WTC11 (cell line): Measurements from ENCODE around the gene NMBR.

ENCODE experiments used
- ESRRA ChIP-seq: sonication (generic); formaldehyde crosslinking; IDR thresholded peaks from 2 replicates; pipeline ENCODE4 v1.8.1; 2022; ENCODE audit warnings: mild to moderate bottlenecking, missing genetic modification reagents, borderline replicate concordance
- FOXJ3 ChIP-seq: sonication (generic); formaldehyde crosslinking; IDR thresholded peaks from 2 replicates; pipeline ENCODE4 v1.9.0; 2021; ENCODE audit warnings: missing genetic modification reagents, mild to moderate bottlenecking, borderline replicate concordance
- JUN ChIP-seq: sonication (generic); formaldehyde crosslinking; IDR thresholded peaks from 2 replicates; pipeline ENCODE4 v1.8.0; 2023; ENCODE audit warnings: mild to moderate bottlenecking, missing genetic modification reagents
- NFE2L1 ChIP-seq: sonication (generic); formaldehyde crosslinking; IDR thresholded peaks from 2 replicates; pipeline ENCODE4 v1.8.1; 2023; ENCODE audit warnings: missing genetic modification reagents
- TF ChIP-seq, protein P1 (sequence below): fragments of 200-600 bp; IDR thresholded peaks from 2 replicates; pipeline ENCODE4 v1.8.0; 2022; ENCODE audit warnings: antibody characterized with exemption
- TF ChIP-seq, protein P2 (sequence below): sonication (generic); formaldehyde crosslinking; IDR thresholded peaks from 2 replicates; pipeline ENCODE4 v1.8.1; 2022; ENCODE audit warnings: missing genetic modification reagents, borderline replicate concordance
- TF ChIP-seq, protein P3 (sequence below): sonication (generic); formaldehyde crosslinking; IDR thresholded peaks from 2 replicates; pipeline ENCODE4 v1.8.0; 2022; ENCODE audit warnings: mild to moderate bottlenecking, missing genetic modification reagents
- TF ChIP-seq, protein P4 (sequence below): sonication (generic); formaldehyde crosslinking; IDR thresholded peaks from 2 replicates; pipeline ENCODE4 v1.8.1; 2023; ENCODE audit warnings: mild to moderate bottlenecking, missing genetic modification reagents, moderate library complexity
- TF ChIP-seq, protein P5 (sequence below): sonication (generic); formaldehyde crosslinking; IDR thresholded peaks from 2 replicates; pipeline ENCODE4 v1.8.1; 2022; ENCODE audit warnings: low read depth, missing genetic modification reagents, borderline replicate concordance
- TF ChIP-seq, protein P6 (sequence below): sonication (generic); formaldehyde crosslinking; IDR thresholded peaks from 2 replicates; pipeline ENCODE4 v1.8.1; 2023; ENCODE audit warnings: mild to moderate bottlenecking, missing genetic modification reagents, moderate library complexity
- TF ChIP-seq, protein P7 (sequence below): sonication (generic); formaldehyde crosslinking; IDR thresholded peaks from 2 replicates; pipeline ENCODE4 v1.8.0; 2022; ENCODE audit warnings: mild to moderate bottlenecking, missing genetic modification reagents

DNA sequence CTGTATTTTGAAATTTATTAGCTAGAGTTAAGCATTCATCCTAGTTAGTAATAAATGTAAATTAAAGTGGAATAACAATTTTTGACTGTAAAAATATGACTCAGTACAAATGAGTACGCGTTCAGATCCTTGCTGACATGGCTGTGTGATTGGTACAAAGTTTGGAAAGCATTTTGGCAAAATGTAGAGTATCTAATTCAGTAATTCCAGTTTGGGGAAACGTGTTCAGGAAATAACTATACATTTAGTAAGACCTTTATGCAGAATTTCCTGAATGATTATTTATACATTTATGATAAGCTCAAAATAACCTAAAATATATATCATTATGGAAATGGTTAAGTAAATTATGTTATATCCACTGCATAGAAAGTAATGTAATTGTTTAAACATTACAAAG lies 8.2 kb upstream of the NMBR start:
- TF ChIP-seq, protein P1, sequence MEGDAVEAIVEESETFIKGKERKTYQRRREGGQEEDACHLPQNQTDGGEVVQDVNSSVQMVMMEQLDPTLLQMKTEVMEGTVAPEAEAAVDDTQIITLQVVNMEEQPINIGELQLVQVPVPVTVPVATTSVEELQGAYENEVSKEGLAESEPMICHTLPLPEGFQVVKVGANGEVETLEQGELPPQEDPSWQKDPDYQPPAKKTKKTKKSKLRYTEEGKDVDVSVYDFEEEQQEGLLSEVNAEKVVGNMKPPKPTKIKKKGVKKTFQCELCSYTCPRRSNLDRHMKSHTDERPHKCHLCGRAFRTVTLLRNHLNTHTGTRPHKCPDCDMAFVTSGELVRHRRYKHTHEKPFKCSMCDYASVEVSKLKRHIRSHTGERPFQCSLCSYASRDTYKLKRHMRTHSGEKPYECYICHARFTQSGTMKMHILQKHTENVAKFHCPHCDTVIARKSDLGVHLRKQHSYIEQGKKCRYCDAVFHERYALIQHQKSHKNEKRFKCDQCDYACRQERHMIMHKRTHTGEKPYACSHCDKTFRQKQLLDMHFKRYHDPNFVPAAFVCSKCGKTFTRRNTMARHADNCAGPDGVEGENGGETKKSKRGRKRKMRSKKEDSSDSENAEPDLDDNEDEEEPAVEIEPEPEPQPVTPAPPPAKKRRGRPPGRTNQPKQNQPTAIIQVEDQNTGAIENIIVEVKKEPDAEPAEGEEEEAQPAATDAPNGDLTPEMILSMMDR = no peak
- TF ChIP-seq, protein P2, sequence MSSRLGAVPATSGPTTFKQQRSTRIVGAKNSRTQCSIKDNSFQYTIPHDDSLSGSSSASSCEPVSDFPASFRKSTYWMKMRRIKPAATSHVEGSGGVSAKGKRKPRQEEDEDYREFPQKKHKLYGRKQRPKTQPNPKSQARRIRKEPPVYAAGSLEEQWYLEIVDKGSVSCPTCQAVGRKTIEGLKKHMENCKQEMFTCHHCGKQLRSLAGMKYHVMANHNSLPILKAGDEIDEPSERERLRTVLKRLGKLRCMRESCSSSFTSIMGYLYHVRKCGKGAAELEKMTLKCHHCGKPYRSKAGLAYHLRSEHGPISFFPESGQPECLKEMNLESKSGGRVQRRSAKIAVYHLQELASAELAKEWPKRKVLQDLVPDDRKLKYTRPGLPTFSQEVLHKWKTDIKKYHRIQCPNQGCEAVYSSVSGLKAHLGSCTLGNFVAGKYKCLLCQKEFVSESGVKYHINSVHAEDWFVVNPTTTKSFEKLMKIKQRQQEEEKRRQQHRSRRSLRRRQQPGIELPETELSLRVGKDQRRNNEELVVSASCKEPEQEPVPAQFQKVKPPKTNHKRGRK = no peak
- TF ChIP-seq, protein P3, sequence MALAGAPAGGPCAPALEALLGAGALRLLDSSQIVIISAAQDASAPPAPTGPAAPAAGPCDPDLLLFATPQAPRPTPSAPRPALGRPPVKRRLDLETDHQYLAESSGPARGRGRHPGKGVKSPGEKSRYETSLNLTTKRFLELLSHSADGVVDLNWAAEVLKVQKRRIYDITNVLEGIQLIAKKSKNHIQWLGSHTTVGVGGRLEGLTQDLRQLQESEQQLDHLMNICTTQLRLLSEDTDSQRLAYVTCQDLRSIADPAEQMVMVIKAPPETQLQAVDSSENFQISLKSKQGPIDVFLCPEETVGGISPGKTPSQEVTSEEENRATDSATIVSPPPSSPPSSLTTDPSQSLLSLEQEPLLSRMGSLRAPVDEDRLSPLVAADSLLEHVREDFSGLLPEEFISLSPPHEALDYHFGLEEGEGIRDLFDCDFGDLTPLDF (CRISPR knock-in tag) = no peak
- TF ChIP-seq, protein P4, sequence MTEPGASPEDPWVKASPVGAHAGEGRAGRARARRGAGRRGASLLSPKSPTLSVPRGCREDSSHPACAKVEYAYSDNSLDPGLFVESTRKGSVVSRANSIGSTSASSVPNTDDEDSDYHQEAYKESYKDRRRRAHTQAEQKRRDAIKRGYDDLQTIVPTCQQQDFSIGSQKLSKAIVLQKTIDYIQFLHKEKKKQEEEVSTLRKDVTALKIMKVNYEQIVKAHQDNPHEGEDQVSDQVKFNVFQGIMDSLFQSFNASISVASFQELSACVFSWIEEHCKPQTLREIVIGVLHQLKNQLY (CRISPR knock-in tag) = no peak
- TF ChIP-seq NFE2L1 (CRISPR knock-in tag) = no peak
- TF ChIP-seq, protein P5, sequence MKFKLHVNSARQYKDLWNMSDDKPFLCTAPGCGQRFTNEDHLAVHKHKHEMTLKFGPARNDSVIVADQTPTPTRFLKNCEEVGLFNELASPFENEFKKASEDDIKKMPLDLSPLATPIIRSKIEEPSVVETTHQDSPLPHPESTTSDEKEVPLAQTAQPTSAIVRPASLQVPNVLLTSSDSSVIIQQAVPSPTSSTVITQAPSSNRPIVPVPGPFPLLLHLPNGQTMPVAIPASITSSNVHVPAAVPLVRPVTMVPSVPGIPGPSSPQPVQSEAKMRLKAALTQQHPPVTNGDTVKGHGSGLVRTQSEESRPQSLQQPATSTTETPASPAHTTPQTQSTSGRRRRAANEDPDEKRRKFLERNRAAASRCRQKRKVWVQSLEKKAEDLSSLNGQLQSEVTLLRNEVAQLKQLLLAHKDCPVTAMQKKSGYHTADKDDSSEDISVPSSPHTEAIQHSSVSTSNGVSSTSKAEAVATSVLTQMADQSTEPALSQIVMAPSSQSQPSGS (CRISPR knock-in tag) = no peak
- TF ChIP-seq, protein P6, sequence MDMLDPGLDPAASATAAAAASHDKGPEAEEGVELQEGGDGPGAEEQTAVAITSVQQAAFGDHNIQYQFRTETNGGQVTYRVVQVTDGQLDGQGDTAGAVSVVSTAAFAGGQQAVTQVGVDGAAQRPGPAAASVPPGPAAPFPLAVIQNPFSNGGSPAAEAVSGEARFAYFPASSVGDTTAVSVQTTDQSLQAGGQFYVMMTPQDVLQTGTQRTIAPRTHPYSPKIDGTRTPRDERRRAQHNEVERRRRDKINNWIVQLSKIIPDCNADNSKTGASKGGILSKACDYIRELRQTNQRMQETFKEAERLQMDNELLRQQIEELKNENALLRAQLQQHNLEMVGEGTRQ (CRISPR knock-in tag) = no peak
- no peak for TF ChIP-seq FOXJ3 (CRISPR knock-in tag)
- no peak for TF ChIP-seq ESRRA
- TF ChIP-seq JUN (CRISPR knock-in tag) = no peak
- TF ChIP-seq, protein P7, sequence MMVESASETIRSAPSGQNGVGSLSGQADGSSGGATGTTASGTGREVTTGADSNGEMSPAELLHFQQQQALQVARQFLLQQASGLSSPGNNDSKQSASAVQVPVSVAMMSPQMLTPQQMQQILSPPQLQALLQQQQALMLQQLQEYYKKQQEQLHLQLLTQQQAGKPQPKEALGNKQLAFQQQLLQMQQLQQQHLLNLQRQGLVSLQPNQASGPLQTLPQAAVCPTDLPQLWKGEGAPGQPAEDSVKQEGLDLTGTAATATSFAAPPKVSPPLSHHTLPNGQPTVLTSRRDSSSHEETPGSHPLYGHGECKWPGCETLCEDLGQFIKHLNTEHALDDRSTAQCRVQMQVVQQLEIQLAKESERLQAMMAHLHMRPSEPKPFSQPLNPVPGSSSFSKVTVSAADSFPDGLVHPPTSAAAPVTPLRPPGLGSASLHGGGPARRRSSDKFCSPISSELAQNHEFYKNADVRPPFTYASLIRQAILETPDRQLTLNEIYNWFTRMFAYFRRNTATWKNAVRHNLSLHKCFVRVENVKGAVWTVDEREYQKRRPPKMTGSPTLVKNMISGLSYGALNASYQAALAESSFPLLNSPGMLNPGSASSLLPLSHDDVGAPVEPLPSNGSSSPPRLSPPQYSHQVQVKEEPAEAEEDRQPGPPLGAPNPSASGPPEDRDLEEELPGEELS (CRISPR knock-in tag) = no peak
